K562 (cell line): Measurements from ENCODE around the gene ABCA8.
"Not testable (repeated sequence)": the region's sequence is repeated elsewhere in the genome, so short reads cannot be mapped to it uniquely, and the experiment has no call there.

ENCODE experiments used
- CTCF ChIP-seq, 3 experiments: IDR thresholded peaks in 2 of 3; conservative IDR thresholded peaks in 1 of 3; 2 replicates each; pipeline ENCODE4 v1.5.1; 2011 to 2012; ENCODE audit warnings: low read length in 3 of 3, mild to moderate bottlenecking in 3 of 3, control low read depth in 2 of 3, improper control_type of control experiment in 1 of 3, inconsistent platforms in 1 of 3, low read depth in 1 of 3, mixed read lengths in 1 of 3, moderate library complexity in 1 of 3; ENCODE audit not compliant: insufficient read depth in 2 of 3
- EZH2 ChIP-seq: IDR thresholded peaks from 2 replicates; pipeline ENCODE4 v1.6.1; 2012; ENCODE audit warnings: low read depth, mild to moderate bottlenecking, inconsistent platforms, low read length, borderline replicate concordance
- MAFF ChIP-seq: IDR thresholded peaks from 2 replicates; pipeline ENCODE4 v1.6.1; 2012; ENCODE audit warnings: low read length, improper control_type of control experiment
- REST ChIP-seq, 2 experiments: fragments of 450-650 bp; formaldehyde crosslinking in 1 of 2; IDR thresholded peaks; 2 replicates each; pipeline versions ENCODE4 v1.4.0 to v1.6.1; 2014 to 2020; ENCODE audit warnings: mild to moderate bottlenecking in 2 of 2, borderline replicate concordance in 1 of 2, low read depth in 1 of 2

- not testable (repeated sequence) for TF ChIP-seq EZH2; MAFF; CTCF (IDR thresholded peaks at IDR 0.05 in 2 of 3, conservative IDR thresholded peaks at IDR 0.05 in 1 of 3; ENCODE audit: insufficient read depth in 2 of 3, low read depth in 1 of 3, low read length in 3 of 3); REST (IDR thresholded peaks at IDR 0.05; ENCODE audit: borderline replicate concordance); REST (CRISPR knock-in tag; IDR thresholded peaks at IDR 0.05; ENCODE audit: low read depth)
Observed at GRCh38 chr17:68943812-68944182, 11.4 kb downstream of the ABCA8 start.
